Activated CD4-positive, alpha-beta T cell treated with anti-CD3 and anti-CD28 coated beads, Interleukin-2, Interleukin-6, amounts not matched to agents 100 ng/mL and 50 ng/mL, durations not matched to agents 16 hours and 8 hours (primary cell): ENCODE data around the gene IFNA2.
"Not testable (repeated sequence)": the region's sequence is repeated elsewhere in the genome, so short reads cannot be mapped to it uniquely, and the experiment has no call there.

Source experiments
- DNase-seq: peaks from one replicate; pipeline ENCODE4 v3.0.0-alpha.2; 2020

Gene IFNA2

GRCh38 chr9:21385131-21385670 is at the start of gene IFNA2:
Gene IFNA2, minus strand, starts transcription at chr9:21385398. Its CDS starts 69 bp downstream, at chr9:21385329.
- no peak for DNase-seq

DNA sequence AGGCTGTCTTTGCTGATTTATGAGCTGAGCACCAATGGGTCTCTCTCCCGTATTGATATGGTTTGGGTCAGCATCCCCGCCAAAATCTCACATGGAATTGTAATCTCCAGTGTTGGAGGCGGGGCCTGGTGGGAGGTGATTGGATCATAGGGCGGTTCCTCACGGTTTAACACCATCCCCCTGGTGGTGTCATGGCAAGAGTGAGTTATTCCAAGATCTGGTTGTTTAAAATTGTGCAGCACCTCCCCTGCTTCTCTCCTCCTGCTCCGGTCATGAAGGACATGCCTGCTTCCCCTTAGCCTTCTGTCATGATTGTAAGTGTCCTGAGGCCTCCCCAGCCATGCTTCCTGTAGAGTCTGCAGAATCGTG is 49.8 kb upstream of the IFNA2 start:
- not testable (repeated sequence) for DNase-seq

DNA sequence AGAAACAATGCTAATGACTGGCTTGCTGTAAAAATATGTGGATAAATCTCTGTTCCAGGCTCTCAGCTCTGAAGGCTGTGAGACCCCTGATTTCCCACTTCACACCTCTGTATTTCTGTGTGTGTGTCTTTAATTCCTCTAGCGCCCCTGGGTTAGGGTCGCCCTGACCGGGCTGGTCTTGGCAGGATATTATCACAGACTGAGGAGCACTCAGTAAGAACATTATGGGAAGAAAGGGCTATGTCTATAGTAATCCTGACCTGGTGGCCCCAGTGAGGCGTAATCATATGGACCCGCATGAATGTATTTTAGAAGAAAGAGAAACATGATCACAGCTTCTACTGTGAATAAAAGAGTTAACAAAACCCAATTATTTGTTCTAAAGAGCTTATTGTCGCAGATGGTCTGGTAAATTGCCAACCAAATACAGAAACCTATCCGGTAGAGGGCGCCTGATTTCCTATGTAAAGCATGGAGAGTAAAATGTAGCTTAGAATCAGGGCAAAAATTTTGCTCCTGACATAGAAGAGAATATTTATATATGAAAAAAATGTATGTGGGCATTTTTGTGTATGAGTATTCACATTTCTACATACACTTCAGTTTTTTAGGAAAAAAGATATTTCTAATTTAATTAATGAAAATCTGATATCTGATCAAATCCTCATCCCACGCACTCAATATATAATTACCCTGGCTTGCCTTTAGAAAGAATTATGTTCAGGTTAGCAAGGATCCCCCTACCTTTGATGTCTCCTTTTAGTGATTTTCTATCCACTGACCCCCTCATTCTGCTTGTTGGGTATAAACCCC is 49.2 kb upstream of the IFNA2 start:
- peak; percentile 43 for DNase-seq

DNA sequence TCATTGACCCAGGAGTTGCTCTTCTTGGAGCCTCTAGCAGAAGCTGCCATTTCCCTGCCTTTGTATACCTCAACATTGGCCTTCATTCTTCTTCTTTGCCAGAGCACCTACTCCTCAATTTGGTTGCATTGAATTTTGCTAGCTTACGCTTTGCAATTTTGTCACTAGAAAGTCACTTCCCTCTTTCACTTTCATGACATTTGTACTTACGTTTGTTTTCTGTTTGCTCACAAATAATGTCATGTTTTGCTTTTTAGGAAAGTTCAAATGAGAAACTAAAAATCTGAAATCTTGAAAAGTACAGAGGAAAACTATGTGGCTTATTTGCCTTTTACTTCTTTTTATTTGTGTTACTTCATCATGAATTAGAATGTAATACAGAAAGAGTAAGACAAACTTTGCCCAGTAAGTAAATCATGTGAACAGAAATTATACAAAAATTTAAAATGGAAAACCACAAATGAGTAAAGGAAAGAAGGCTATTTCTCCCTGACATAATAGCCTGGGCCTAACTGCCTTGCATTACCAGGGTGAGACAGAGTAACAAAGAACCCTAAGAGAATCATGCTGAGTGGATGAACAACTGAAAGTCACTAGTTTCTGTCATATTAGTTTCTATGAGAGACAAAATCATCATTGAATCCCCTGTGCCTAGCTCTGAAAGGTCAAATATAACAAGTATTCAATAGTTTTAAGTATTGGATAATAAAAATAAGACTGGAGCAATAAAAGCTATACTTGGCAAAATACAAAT is 47.7 kb upstream of the IFNA2 start:
- no peak for DNase-seq

GRCh38 chr9:21429191-21429590 is 44.0 kb upstream of the IFNA2 start:
- DNase-seq: no peak

DNA sequence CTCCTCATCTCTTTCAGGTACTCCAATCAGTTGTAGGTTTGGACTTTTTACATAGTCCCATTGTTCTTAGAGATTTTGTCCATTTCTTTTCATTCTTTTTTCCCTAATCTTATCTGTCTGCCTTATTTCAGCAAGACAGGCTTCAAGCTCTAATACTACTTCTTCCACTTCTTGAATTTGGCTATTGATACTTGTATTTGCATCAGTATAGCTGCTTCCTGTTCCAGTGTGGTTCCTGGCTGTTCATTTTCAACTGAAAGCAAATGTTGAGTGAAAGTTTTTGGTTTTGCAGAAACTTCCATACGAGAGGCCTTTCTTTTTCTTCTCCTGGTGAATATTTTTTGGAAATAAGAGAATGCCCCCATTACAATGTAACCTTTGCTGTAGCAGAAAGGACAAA is 43.0 kb upstream of the IFNA2 start:
- no peak for DNase-seq

- no peak for DNase-seq
Observed at GRCh38 chr9:21415493-21416267, 30.5 kb upstream of the IFNA2 start.

DNA sequence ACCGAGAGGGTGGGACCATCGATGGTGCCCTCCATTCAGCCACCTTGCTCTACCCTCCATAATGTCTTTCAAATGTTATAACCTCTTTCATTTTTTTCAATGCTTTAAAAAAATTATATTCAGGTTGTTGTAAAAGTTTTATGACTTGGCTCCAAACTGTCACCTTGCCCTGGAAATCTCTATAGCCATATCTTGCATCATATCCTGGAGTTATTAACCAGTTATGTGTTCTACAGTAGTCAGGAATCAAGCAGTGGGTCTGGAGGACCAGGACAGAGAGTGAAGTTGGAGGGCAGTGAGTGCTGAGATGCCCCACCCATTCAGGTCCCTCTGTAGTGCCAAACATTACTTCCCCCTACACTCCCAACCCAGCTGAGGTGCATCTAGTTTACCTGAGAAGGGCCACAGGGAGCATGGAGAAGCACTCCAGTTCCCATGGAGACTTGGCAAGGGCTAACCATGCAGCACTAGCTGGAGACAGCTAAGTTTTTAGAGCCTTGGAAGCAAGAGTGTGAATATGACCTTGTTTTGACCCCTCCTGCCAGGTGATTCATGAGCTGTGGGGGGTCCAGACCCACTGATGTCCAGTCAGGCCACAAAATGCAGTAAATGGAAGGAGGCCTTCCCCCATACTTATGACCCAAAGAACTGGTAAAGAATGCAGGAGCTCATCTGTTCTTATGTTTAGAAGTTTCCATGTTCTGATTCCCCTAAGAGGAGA is 29.2 kb upstream of the IFNA2 start:
- DNase-seq: no peak

DNA sequence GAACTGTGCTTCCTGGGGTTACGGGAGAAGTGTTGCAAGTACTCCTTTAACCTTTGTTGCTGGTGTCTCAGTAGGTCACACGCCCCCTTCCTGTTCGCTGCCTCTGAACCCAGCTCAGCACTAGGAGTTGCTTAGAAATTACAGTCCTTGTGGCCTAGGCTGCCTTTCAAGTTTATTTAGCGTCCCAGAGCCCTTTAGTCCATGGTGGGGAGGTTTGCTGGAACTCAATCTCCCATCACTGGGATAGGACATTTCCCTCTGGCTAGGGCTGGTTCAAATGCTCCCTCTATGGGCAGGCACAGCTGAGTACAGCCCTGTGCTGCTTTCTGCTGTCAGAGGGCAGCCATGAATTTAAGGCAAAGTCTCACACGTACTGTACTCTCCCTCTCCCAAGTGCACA is 28.4 kb upstream of the IFNA2 start:
- DNase-seq: peak; percentile 8

DNA sequence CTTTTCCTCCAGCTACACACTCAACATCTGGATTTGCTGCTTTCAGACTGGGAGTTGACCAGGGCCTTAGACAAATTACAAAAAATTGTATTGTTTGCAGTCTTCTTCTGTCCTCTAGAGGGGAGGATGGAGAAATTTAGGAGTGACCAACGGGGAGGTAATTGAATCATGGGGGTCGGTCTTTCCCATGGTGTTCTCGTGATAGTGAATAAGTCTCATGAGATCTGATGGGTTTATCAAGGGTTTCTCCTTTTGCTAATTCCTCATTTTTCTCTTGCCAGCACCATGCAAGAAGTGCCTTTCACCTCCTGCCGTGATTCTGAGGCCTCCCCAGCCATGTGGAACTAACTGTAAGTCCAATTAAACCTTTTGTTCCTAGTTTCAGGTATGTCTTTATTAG is 28.0 kb upstream of the IFNA2 start:
- DNase-seq: no peak

GRCh38 chr9:21412107-21412506 is 26.9 kb upstream of the IFNA2 start:
- DNase-seq: no peak

DNA sequence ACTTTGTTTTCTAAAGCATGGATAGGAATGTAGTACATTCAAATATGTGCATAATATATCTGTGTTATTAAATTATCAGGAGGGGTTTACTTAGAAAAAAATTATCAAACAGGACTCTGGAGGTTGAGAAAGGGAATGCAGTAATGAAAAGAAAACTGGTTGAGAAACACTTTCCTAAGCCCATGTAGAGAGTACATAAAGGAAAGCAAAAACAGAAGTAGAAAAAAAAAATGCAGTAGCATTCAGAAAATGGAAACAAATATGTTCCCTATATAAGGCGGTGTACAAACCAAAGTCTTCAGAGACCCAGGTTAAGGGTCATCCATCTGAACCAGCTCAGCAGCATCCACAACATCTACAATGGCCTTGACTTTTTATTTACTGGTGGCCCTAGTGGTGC is 23.6 kb upstream of the IFNA2 start, which contains the start of gene IFNA8:
TSS of gene IFNA8 (plus strand) at position 301 of the 400 bp plus-strand sequence. CDS start at position 361, 60 bp downstream.
- DNase-seq: no peak

- DNase-seq: no peak
Observed at GRCh38 chr9:21404146-21404545, 18.9 kb upstream of the IFNA2 start.

DNA sequence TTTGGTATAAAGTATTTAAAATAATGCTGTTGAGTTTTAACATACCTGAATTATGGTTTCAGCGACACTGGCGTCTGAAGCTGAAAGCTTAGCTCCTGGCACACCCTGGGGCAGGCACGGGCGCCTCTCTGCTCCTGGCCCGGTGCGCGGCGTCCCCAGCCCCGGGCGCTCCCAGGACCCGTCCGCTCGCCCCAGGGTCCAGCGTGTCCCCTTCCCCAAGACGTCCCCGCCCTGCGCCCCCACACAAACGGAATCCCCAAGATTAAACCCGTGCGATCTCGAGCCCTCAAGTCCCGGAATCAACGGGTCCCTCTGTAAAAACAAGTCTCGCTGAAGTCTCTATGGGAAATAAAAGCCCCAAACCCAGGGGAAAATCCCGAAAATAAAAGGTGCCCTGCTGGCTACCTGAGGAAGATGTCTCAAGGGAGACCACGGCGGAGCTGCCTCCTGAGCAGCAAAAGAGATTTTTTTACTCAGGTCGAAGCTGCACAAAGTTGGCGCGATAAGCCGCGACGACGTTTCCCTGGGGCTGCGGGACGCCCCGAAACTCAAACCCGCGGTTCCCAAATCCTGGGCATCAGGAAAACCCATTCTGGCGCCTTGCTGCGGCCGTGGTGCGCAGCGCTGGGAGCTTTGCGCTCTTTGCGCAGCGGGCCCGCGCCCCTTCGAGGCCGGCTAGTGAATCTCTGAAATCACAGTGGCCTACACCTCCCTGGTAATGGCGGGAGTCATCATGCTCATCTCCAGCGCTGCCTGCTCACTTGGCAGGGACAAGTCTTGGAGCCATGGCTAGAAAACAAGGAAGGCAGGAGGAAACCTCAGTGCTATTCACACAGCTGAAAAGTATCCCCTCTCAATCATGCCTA is 17.4 kb upstream of the IFNA2 start:
- no peak for DNase-seq

DNA sequence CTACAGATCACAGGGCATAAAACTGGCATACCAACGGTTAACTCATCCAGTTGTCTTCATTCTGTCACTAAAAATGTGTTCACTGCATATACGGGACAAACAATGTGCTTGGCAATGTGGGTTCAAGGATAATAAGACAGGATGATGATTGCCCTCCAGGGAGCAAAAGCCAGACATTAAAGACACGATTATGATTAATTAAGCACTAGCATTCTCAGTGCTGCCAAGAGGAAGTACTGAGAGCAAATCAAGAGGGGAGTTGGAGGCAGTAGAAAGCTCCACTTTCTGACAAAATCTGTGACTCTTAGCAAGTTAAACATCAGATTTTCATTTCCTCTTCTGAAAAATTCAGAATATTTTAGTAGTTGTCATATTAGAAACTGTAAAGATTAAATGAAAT is 14.8 kb upstream of the IFNA2 start:
- no peak for DNase-seq

GRCh38 chr9:21398955-21399489 is 13.8 kb upstream of the IFNA2 start:
- DNase-seq: no peak

DNA sequence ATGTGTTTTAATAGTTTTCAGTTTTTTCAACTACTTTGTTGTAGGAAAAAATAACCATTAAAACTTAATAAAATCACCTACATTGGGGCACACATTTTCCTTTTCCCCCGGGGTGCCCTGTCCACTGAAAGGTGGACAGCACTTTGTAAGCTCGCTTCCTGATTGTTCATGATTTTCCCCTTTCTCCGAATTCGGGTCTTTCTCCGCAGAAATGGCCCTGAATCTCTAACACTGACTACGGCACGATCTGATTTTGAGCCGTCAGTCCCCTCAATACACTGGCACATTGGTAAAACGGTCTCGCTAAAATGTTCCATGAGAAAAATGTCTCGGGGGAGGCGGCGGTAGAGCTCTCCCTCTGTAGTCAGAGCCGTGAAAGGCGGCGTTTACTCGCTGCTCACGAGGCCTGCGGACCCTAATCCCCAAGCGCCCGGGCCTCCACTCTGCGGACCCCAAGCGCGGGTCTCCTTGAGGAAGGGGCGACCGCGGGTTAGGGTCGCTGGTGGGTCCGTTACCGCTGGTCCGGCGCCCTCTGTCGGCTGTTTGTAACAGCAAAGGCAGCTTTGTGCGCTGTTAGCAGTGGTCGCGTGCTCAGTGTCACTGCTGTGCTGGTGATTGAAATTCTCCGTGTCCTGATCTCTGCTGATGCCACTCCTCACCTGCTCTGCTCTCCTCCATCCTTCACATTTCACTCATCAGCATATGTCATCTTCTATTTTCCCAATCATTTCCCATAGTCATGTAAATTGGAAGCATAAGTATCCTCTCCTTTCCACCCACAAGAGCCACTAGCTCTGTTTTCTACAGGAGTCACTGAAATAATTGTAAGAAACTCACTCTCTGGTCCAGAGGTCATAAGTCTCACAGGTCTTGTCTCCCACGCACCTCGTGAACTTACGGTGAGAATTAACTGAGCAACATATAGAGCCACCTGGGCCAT is 10.8 kb upstream of the IFNA2 start:
- peak; percentile 53 for DNase-seq

GRCh38 chr9:21392270-21392669 is 7.1 kb upstream of the IFNA2 start:
- DNase-seq: no peak

DNA sequence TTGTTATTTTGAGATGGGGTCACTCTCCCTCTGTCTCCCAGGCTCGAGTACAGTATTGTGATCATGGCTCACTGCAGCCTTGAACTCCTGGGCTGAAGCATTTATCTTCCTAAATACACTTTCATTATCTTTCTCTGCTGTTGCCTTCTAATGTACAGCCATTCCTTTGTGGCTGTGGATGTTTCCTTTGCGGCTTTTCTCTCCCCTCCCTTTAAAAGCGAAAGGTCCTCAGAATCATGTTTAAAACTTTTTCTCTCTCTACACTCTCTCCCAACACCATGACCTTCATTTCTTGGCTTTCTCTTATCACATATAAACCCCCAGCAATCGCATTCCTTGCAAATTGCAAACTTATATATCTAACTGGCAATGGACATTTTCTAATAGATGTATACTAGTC is 1.6 kb downstream of the IFNA2 start:
- no peak for DNase-seq
